Large intestine (tissue), 3 donors: ENCODE measurements around the gene ALDH1A1. TPM values are rescaled to one million over a fixed set of nuclear protein-coding genes. Genes with fewer than 3 reads are reported as not detected.

Experiments used
- DNase-seq, 2 donors: peaks; one replicate each; pipeline versions ENCODE4 v3.0.0 to v3.0.0-alpha.2; 2013
- H3K27ac ChIP-seq: one replicate; pipeline ENCODE4 v1.5.1; 2013; ENCODE audit warnings: low read length
- H3K27me3 ChIP-seq: 2 replicates; pipeline ENCODE4 v1.6.1; 2013; ENCODE audit warnings: low read length; ENCODE audit not compliant: control insufficient read depth, insufficient read depth
- H3K36me3 ChIP-seq: 2 replicates; pipeline ENCODE4 v1.6.1; 2013; ENCODE audit warnings: low read length; ENCODE audit not compliant: control insufficient read depth, insufficient read depth
- H3K4me1 ChIP-seq: one replicate; pipeline ENCODE4 v1.6.1; 2013; ENCODE audit warnings: low read length; ENCODE audit not compliant: control insufficient read depth, insufficient read depth
- H3K4me3 ChIP-seq: one replicate; pipeline ENCODE4 v1.5.1; 2013; ENCODE audit warnings: low read length
- H3K9me3 ChIP-seq: one replicate; pipeline ENCODE4 v1.6.1; 2013; ENCODE audit warnings: mild to moderate bottlenecking, low read depth, low read length, moderate library complexity; ENCODE audit not compliant: control insufficient read depth
- WGBS: methylation state at CpG from one replicate; pipeline ENCODE4 v1.1.5; 2013; ENCODE audit warnings: low lambda C conversion rate; ENCODE audit not compliant: insufficient coverage; 5-methylcytosine and 5-hydroxymethylcytosine counted together
- polyA plus RNA-seq: library from polyadenylated mRNA; unstranded; fragments of 120-200 nt; gene quantifications from one replicate; pipeline ENCODE4 v1.2.1, GENCODE V29; 2013

Gene ALDH1A1
- polyA plus RNA-seq, 1 donor: 181 TPM

GRCh38 chr9:72924154-72924790 is 28.6 kb downstream of the ALDH1A1 start:
- no peak overlapping the region for H3K27ac ChIP-seq
- no peak overlapping the region for H3K4me3 ChIP-seq
- H3K4me1 ChIP-seq: no peaks in the 10 kb centered on the region
- peaks cover 34% of the 10 kb centered on the region for H3K36me3 ChIP-seq
- no peaks in the 10 kb centered on the region for H3K9me3 ChIP-seq
- no peak for DNase-seq
- WGBS: 100% methylated on average over 1 of the region's 1 CpG
- H3K27me3 ChIP-seq: no peaks in the 10 kb centered on the region

- no peak for DNase-seq
- H3K4me3 ChIP-seq: no peak overlapping the region
- H3K27ac ChIP-seq: no peak overlapping the region
- no CpG with 5 or more reads among the region's 1 CpG for WGBS
- peaks cover 35% of the 10 kb centered on the region for H3K36me3 ChIP-seq
- no peaks in the 10 kb centered on the region for H3K27me3 ChIP-seq
- no peaks in the 10 kb centered on the region for H3K9me3 ChIP-seq
- no peaks in the 10 kb centered on the region for H3K4me1 ChIP-seq
Measured at GRCh38 chr9:72923077-72923476, 29.8 kb downstream of the ALDH1A1 start.

- no peak overlapping the region for H3K27ac ChIP-seq
- WGBS: 81% methylated on average over 3 of the region's 5 CpGs
- no peaks in the 10 kb centered on the region for H3K27me3 ChIP-seq
- DNase-seq: no peak
- H3K9me3 ChIP-seq: no peaks in the 10 kb centered on the region
- peaks cover 32% of the 10 kb centered on the region for H3K36me3 ChIP-seq
- H3K4me1 ChIP-seq: no peaks in the 10 kb centered on the region
- H3K4me3 ChIP-seq: no peak overlapping the region
Measured at GRCh38 chr9:72921888-72922654, 30.8 kb downstream of the ALDH1A1 start.

GRCh38 chr9:72919246-72919945 is 33.5 kb downstream of the ALDH1A1 start:
- WGBS: 100% methylated on average over 2 of the region's 4 CpGs
- DNase-seq: no peak

GRCh38 chr9:72917892-72918509 is 34.9 kb downstream of the ALDH1A1 start:
- Histone ChIP-seq H3K4me3 (no peak overlapping the region), H3K9me3 (no peaks in the 10 kb centered on the region), H3K36me3 (peaks cover 36% of the 10 kb centered on the region), H3K4me1 (no peaks in the 10 kb centered on the region), H3K27me3 (no peaks in the 10 kb centered on the region), H3K27ac (no peak overlapping the region)
- DNase-seq: no peak
- WGBS: 63% methylated on average over 1 of the region's 1 CpG

More at GRCh38 chr9:72919246-72919945, 33.5 kb downstream of the ALDH1A1 start:
- Histone ChIP-seq H3K4me1 (no peaks in the 10 kb centered on the region), H3K4me3 (no peak overlapping the region), H3K27me3 (no peaks in the 10 kb centered on the region), H3K9me3 (no peaks in the 10 kb centered on the region), H3K27ac (no peak overlapping the region), H3K36me3 (peaks cover 40% of the 10 kb centered on the region)

GRCh38 chr9:72915659-72916058 is 37.2 kb downstream of the ALDH1A1 start:
- Histone ChIP-seq H3K27me3 (no peaks in the 10 kb centered on the region), H3K36me3 (peaks cover 35% of the 10 kb centered on the region), H3K4me3 (no peak overlapping the region), H3K9me3 (no peaks in the 10 kb centered on the region), H3K4me1 (no peaks in the 10 kb centered on the region), H3K27ac (no peak overlapping the region)
- WGBS: 100% methylated on average over 2 of the region's 5 CpGs
- DNase-seq: no peak

- Histone ChIP-seq H3K36me3 (peaks cover 35% of the 10 kb centered on the region), H3K27ac (no peak overlapping the region), H3K4me3 (no peak overlapping the region), H3K4me1 (no peaks in the 10 kb centered on the region), H3K9me3 (no peaks in the 10 kb centered on the region), H3K27me3 (no peaks in the 10 kb centered on the region)
- 100% methylated on average over 1 of the region's 2 CpGs for WGBS
- DNase-seq: no peak
Measured at GRCh38 chr9:72914750-72915149, 38.1 kb downstream of the ALDH1A1 start.

- no peak for DNase-seq
- peaks cover 26% of the 10 kb centered on the region for H3K36me3 ChIP-seq
- no peaks in the 10 kb centered on the region for H3K9me3 ChIP-seq
- H3K27ac ChIP-seq: no peak overlapping the region
- WGBS: 100% methylated on average over 1 of the region's 4 CpGs
- H3K27me3 ChIP-seq: no peaks in the 10 kb centered on the region
- H3K4me3 ChIP-seq: no peak overlapping the region
- H3K4me1 ChIP-seq: no peaks in the 10 kb centered on the region
Measured at GRCh38 chr9:72913382-72914009, 39.4 kb downstream of the ALDH1A1 start.

GRCh38 chr9:72912476-72913381 is 40.1 kb downstream of the ALDH1A1 start:
- Histone ChIP-seq H3K36me3 (peaks cover 25% of the 10 kb centered on the region), H3K4me3 (no peak overlapping the region), H3K27me3 (no peaks in the 10 kb centered on the region), H3K4me1 (no peaks in the 10 kb centered on the region), H3K9me3 (no peaks in the 10 kb centered on the region), H3K27ac (no peak overlapping the region)
- WGBS: 100% methylated on average over 2 of the region's 7 CpGs
- DNase-seq: no peak
